GM23248 (cell line): ENCODE measurements around the gene HOXA13.
A peak's percentile ranks its signal among the peaks of the same experiment; 100 is the strongest.

Source experiments
- EZH2 ChIP-seq: fragments of 200-600 bp; sonication (generic); IDR thresholded peaks from 2 replicates; pipeline ENCODE4 v1.6.1; 2018; ENCODE audit warnings: antibody characterized with exemption, mild to moderate bottlenecking; ENCODE audit not compliant: insufficient read depth, poor library complexity, severe bottlenecking
- EZH2phosphoT487 ChIP-seq: fragments of 200-600 bp; sonication (generic); IDR thresholded peaks from 2 replicates; pipeline ENCODE4 v1.6.1; 2018; ENCODE audit warnings: antibody characterized with exemption, moderate library complexity, mild to moderate bottlenecking, low read depth; ENCODE audit not compliant: insufficient read depth

DNA sequence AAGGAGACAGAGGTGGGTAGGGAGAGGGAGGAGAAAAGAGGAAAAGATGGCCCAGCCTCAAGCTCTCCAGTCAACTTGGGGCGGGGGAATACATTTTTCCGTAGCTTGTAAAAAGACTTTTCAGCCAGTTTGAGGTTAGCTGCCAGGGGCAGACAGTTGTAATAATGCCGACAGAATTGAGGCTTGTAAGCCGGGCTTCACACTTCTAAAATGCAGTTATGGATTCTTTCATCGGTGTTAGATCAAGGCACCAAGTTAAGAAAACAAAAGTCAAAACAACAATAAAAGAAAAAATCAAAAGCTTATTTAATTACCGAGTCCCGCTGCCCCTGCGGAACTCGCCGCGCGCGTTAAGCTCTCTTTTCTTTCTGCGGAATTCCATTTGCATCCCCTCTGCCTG lies 42.3 kb upstream of the HOXA13 start:
- TF ChIP-seq EZH2 (peak; percentile 57), EZH2phosphoT487 (peak; percentile 73; the same call in 1 of the 2 replicates)
